Superior temporal gyrus (tissue), 1 donor: ENCODE measurements around the gene NLRP6.
"Not testable (repeated sequence)": the region's sequence is repeated elsewhere in the genome, so short reads cannot be mapped to it uniquely, and the experiment has no call there.

Experiments used
- DNase-seq: peaks from one replicate; pipeline ENCODE4 v3.0.0-alpha.2; 2016; ENCODE audit errors: extremely low spot score

Gene NLRP6

DNA sequence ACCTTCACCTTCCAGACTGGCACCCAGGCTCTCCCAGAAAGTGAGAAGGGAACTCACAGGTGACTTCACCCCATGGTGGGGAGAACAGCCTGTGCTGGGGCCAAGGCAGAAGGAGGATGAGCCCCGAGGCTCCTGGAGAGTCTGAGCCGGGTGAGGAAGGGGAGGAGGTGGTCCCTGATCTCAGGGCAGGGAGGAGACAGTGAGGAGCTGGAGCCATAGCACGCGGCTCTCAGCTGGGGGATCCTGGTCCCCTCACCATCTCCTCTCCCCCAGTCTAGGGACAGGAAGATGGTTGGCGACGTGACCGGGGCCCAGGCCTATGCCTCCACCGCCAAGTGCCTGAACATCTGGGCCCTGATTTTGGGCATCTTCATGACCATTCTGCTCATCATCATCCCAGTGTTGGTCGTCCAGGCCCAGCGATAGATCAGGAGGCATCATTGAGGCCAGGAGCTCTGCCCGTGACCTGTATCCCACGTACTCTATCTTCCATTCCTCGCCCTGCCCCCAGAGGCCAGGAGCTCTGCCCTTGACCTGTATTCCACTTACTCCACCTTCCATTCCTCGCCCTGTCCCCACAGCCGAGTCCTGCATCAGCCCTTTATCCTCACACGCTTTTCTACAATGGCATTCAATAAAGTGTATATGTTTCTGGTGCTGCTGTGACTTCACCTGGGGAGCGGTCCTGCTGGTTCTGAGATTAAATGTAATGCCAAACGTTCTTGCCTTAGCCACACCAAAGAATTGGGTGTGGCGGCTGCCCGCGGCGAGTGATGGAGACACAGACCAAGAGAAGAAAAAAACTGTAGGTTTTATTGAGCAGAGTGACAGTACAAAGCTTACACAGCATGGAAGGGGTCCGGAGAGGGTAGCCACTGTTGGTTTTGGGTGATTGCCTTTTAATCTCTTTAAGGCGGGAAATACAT, 30.8 kb downstream of the NLRP6 start:
- not testable (repeated sequence) for DNase-seq

DNA sequence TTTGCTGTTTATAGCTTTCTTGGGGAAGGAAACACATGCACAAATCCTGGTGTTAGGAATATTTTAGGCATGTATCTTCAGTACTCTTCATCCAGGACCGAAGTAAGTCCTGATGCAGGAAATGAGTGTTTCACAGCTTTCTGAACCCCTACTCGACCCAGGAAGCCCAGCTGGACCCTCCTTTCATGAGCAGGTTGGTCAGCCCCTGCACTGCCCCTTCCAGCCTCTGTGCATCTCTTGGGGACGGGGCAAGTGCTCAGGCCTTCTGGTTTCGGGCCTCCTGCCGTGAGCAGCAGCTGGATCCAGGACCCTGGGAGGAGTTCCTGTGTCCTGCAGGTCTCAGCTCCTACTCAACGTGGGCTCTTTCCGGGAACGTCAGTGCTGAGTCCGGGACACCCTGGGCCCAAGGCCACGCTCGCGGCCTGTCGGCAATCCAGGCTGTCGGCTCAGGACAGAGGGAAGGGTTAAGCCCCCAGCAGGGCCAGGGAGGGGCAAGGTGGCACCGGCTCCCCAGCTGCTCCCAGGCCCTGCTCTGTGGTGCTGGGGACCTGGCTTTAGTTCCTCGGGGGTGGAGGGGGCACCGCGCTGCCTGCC, 31.9 kb downstream of the NLRP6 start:
- DNase-seq: not testable (repeated sequence)

DNA sequence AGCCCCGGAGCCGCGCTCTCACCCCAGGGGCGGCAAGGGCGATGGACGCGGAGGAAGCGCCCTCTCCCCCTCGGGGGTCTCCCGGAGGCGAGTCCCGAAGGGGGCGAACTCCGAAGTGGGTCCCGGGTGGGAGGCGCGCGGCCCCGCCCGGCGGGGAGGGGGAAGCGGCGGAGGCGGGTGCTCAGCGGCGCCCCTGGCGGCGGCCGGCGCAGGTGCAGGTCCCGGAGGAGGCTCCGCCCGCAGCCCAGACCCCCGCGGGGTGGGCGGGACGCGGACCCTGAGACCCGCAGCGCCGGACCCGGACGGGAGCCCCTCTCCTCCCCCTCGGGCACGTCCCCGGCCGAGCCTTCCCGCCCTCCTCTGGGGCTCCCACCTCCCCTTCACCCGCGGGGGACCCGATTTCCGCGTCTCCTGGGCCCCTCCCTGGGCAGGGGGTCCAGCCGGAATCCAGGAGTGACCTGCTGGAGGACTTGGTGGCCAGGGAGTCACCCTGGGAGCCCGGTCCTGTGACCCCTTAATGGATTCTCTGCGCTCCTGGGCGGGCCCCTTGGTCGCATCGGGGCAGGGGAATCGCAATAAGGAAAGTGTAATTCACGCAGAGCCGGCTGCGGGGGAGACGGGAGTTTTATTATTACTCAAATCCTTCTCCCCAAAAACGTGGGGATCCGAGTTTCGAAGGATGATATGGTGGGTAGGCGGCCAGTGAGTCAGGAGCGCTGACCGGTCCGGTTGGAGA, 33.0 kb downstream of the NLRP6 start:
- not testable (repeated sequence) for DNase-seq

DNA sequence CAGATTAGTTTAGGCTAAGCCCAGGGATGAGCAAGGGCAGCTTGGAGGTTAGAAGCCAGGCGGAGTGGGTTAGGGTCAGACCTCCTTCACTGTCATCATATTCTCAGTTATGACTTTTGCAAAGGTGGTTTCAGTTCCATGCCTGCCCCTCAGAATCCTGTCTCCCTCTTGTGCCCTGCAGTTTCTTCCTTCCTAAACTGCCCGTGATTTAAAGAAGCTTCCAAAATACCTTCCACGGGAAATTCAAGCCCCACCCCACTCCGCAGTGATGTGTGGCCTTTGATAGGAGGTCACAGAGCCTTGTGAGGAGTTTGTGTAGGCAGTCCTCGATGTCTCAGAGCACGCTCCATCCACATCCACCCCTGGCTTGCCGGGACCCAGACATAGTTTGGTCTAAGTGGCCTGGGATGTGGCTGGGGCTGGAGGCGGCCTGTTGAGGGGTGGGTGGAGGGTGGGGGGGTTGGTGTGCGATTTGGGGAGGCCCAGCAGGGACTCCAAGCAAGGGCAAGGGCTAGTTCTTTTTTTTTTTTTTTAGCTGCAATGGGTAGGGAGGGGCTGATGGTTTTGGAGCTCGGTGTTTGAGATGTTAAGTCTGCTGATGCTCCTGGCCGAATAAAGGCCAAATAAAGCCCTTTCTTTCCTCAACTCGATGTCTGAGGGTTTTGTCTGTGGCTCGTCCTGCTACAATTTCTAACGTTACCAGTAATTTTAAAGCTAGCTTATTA, 34.0 kb downstream of the NLRP6 start:
- DNase-seq: no peak

DNA sequence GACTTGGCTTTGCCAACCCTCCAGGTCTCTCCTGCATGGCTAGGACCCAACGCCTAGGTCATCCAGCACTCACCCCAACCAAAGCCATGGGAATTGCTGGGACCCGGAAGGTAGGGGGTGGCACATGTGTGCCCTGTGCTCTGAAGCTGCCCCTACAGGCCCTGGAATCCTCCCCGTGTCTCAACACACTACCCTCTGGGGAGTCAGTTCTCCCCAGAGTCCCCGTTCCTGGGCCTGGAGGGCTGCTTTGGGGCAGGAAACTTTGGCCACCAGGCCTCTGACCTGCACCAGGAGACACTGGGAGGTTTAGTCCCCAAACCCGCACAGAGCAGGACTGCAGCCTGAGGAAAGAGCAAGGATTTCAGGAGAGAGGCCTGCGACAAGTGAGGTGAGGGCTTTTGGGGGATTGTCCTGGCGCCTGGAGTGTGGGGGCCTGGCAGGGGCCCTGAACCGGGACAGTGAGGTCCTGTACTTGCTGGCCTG, 35.1 kb downstream of the NLRP6 start:
- DNase-seq: no peak

DNA sequence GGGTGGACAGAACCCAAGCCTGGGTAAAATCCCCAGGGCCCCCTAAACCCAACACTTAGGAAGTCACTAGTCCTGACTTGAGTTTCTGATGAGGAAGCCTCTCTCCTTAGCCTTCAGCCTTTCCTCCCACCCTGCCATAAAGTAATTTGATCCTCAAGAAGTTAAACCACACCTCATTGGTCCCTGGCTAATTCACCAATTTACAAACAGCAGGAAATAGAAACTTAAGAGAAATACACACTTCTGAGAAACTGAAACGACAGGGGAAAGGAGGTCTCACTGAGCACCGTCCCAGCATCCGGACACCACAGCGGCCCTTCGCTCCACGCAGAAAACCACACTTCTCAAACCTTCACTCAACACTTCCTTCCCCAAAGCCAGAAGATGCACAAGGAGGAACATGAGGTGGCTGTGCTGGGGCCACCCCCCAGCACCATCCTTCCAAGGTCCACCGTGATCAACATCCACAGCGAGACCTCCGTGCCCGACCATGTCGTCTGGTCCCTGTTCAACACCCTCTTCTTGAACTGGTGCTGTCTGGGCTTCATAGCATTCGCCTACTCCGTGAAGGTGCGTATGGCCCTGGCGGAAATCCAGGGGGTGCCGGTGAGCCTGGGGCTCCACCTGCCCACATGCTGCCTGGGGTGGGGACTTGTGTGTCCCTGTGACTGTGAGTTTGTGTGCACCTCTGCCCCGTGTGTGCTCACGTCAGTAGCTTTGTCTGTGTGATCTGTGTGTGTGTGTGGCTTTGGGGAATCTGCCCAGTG, 35.8 kb downstream of the NLRP6 start, which contains the start of gene IFITM1:
TSS of gene IFITM1 (plus strand) at position 254 of the 767 bp plus-strand sequence. CDS start at position 385, 131 bp downstream.
- no peak for DNase-seq

DNA sequence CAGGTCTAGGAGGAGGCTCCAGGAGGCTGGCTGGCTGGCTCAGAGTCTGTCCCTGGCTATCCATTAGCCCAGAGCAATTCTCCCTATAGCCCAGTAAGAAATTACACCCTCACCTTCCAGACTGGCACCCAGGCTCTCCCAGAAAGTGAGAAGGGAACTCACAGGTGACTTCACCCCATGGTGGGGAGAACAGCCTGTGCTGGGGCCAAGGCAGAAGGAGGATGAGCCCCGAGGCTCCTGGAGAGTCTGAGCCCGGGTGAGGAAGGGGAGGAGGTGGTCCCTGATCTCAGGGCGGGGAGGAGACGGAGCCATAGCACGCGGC, 36.3 kb downstream of the NLRP6 start:
- not testable (repeated sequence) for DNase-seq

DNA sequence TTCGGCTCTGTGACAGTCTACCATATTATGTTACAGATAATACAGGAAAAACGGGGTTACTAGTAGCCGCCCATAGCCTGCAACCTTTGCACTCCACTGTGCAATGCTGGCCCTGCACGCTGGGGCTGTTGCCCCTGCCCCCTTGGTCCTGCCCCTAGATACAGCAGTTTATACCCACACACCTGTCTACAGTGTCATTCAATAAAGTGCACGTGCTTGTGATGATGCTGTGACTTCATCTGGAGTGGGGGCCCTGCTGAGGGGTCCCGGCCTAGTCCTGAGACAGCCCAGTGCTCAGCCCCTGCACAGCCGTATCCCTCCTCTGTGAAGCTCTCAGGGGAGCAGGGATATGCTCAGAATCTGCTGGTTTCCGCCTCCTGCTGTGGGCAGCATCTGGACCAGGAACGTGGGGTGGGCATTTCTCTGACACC, 36.9 kb downstream of the NLRP6 start:
- no peak for DNase-seq

DNA sequence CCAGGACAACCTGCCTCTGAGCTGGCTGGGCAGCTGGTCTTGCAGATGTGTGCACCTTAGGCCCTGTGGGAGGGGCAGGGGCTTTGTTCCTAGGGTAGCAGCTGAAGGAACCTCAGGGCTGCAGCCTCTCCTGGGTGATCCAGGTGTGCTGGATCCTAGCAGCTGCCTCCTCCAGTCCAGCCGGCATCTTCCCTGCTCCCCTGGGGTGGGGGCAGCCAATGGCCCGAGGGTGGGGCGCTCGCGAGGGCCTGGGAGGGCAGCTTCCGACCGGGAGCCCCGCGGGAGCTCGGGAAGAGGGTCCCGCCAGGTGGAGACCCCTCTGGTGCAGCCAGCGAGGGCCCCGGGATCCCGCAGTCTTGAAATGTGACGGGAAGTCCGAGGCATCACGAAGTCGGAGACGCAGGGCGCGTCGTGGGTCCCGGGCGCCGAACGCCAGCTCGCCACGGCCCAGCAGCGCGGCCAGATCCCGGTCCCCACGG, 37.3 kb downstream of the NLRP6 start:
- no peak for DNase-seq

DNA sequence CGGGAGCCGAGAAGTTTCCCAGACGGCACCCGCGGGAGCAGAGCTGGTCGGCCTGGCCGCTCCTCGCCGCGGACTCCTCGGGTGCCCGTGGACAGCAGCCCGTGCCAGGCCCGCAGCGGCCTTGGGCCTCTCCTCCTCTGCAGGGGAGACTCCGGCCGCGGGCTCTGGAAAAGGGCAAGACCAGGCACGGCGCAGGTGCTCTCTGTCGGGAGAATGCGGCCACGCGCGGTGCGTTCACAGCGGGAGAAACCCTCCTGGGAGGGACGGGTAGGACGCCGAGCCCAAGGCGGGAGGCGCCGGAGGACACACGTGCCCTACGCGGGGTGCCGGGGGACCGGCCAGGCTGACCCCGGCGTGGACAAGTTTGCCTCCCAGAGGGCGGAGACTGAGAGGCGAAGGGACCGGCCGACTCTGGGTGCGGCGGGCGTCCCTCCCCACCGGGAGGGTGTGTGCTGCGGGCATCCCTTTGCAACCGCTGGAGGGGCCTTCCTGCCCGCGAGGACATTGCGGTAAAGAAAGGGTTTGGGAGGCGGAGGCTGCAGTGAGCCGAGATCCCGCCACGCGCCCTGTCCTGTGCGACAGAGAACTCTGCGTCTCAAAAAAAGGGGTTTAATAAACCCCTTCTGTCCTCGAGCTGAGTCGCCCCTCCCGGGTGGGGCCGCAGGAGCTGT, 38.0 kb downstream of the NLRP6 start:
- DNase-seq: no peak

DNA sequence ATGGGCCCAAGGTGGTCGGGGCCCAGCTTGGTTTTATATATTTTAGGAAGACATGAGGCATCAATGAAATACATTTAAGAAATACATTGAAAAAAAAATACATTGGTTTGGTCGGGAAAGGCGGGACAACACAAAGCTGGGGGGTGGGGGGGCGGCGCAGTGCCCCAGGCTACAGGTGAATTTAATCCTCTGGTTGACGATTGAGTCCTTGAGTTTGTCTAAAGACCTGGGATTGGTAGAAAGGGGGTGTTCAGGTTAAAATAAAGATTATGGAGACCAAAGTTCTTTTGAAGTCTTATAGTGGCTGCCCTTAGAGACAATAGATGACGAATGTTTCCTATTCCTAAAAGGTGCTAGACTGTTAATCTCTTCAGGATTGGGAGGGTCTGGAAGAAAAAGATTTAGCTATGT, 38.7 kb downstream of the NLRP6 start:
- no peak for DNase-seq

DNA sequence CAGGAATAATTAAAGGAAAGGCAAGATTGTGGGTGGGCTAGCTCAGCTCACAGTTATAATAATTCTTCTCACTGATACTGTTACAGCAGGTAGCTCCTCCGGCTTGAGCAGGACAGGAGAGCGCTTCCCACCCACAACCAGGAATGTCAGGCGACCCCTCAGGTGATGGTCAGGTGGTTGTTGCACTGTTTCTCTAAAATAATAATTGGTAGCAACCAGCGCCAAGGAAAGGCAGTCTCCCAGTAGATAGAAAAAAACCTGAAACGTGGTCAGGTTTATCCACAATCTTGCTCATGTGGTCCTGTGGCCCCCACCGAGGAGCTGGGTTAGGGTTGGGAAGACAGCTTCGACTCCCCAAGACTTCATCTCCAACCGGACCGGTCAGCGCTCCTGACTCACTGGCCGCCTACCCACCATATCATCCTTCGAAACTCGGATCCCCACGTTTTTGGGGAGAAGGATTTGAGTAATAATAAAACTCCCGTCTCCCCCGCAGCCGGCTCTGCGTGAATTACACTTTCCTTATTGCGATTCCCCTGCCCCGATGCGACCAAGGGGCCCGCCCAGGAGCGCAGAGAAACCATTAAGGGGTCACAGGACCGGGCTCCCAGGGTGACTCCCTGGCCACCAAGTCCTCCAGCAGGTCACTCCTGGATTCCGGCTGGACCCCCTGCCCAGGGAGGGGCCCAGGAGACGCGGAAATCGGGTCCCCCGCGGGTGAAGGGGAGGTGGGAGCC, 39.6 kb downstream of the NLRP6 start:
- DNase-seq: not testable (repeated sequence)

DNA sequence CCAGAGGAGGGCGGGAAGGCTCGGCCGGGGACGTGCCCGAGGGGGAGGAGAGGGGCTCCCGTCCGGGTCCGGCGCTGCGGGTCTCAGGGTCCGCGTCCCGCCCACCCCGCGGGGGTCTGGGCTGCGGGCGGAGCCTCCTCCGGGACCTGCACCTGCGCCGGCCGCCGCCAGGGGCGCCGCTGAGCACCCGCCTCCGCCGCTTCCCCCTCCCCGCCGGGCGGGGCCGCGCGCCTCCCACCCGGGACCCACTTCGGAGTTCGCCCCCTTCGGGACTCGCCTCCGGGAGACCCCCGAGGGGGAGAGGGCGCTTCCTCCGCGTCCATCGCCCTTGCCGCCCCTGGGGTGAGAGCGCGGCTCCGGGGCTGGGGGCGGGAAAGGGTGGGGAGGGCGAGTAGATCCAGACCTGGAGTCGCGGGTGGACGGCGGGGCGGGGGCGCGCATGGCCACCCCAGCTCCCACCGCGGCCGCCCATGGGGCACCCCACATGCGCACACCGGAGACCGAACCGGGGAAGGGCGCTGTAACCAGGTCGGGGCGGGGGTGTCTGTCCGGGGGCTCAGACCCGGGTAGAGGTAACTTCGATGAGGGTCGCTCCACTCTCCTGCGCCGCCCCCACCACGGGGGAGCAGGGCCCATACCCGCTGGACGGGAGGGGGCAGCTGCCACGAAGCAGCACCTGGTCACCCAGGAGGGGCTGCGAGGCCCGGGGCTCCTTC, 40.4 kb downstream of the NLRP6 start:
- not testable (repeated sequence) for DNase-seq

DNA sequence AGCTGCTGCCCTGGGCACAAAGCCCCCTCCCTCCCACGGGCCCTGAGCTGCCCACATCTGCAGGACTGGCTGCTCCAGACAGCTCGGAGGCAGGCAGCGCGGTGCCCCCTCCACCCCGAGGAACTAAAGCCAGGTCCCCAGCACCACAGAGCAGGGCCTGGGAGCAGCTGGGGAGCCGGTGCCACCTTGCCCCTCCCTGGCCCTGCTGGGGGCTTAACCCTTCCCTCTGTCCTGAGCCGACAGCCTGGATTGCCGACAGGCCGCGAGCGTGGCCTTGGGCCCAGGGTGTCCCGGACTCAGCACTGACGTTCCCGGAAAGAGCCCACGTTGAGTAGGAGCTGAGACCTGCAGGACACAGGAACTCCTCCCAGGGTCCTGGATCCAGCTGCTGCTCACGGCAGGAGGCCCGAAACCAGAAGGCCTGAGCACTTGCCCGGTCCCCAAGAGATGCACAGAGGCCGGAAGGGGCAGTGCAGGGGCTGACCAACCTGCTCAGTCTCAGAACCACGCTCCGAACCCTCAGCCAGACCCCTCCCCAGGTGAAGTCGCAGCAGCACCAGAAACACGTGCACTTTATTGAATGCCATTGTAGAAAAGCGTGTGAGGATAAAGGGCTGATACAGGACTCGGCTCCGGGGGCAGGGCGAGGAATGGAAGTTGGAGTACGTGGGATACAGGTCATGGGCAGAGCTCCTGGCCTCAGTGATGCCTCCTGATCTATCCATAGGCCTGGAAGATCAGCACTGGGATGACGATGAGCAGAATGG, 41.1 kb downstream of the NLRP6 start:
- DNase-seq: not testable (repeated sequence)

DNA sequence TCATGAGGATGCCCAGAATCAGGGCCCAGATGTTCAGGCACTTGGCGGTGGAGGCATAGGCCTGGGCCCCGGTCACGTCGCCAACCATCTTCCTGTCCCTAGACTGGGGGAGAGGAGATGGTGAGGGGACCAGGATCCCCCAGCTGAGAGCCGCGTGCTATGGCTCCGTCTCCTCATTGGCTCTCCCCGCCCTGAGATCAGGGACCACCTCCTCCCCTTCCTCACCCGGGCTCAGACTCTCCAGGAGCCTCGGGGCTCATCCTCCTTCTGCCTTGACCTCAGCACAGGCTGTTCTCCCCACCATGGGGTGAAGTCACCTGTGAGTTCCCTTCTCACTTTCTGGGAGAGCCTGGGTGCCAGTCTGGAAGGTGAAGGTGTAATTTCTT, 41.7 kb downstream of the NLRP6 start:
- not testable (repeated sequence) for DNase-seq

DNA sequence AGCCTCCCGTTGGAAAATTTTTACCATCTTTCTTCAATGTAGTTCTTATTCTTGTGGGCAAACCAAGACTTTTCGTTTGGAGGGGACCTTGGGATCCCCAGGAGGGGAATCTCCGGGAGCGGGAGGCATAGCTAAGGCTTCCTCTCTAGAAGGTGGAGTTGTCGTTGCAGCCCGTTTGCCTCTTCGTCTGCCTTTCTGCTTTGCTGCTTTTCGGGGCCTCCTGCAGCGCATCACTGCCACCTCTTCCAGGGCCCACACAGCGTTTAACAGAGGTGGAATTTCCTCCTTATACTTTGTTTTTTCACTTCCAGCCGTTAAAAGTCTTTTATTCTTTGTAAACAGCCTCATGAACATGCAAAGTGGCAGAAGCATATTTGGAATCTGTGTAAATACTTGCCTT, 45.9 kb downstream of the NLRP6 start:
- DNase-seq: no peak

DNA sequence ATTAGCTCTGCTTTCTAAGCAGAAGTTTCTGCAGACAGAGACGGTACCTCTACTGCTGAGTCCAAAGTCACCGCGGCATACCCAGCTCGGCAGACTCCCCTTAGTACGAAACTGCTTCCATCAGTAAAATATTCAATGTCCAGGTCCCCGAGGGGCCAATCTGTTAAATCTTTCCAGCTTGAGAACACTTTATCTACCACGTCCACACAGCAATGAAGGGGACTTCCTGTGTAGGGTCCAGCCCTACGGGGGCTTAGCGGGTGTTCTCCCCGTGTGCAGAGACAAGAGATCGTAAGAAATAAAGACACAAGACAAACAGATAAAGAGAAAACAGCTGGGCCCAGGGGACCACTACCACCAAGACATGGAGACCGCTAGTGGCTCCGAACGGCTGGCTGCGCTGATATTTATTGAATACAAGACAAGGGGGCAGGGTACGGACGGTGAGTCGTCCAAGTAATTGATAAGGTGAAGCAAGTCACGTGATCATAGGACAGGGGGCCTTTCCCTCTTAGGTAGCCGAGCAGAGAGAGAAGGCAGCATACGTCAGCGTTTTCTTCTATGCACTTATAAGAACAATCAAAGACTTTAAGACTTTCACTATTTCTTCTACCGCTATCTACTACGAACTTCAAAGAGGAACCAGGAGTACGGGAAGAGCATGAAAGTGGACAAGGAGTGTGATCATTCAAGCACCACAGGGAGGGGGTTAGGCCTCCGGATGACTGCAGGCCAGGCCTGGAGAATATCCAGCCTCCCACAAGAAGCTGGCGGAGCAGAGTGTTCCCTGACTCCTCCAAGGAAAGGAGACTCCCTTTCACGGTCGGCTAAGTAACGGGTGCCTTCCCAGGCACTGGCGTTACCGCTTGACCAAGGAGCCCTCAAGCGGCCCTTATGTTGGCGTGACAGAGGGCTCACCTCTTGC, 46.6 kb downstream of the NLRP6 start:
- not testable (repeated sequence) for DNase-seq
